ENCODE results near the gene MATCAP1. TPM values are rescaled to one million over a fixed set of nuclear protein-coding genes. Genes with fewer than 3 reads are reported as not detected.

Gene MATCAP1
- total and polyA plus RNA-seq, 2 donors from 2014 or later = 15.5 to 38.8 TPM

GRCh38 chr16:67183284-67183626, 508 bp downstream of the MATCAP1 start:
- intact Hi-C loops (cut with DNase I) = no loop called here
- H3K9ac ChIP-seq (ENCODE audit: low read length in 3 of 3) = peak overlapping the region; percentile 36 to 52 (median 46)
- peaks cover 0 to 30% (median 9%) of the 10 kb centered on the region in 3 donors for H3K4me1 ChIP-seq (ENCODE audit: control insufficient read depth in 2 of 3, insufficient read depth in 2 of 3, low read depth in 1 of 3, low read length in 3 of 3)
- no peak for TF ChIP-seq CTCF (IDR thresholded peaks at IDR 0.05; ENCODE audit: borderline replicate concordance, extremely low read depth, insufficient read depth)
- H3K27me3 ChIP-seq (ENCODE audit: control insufficient read depth, insufficient read depth, low read length) = no peaks in the 10 kb centered on the region
- FAIRE-seq (no peak), DNase-seq (no peak)
- H3K4me3 ChIP-seq (ENCODE audit: low read length in 3 of 3) = peak overlapping the region; percentile 76 to 81 (median 79)
- H3K27ac ChIP-seq (ENCODE audit: low read depth in 2 of 2, low read length in 2 of 2) = peak overlapping the region; percentile 95 to 96
- H3K36me3 ChIP-seq (ENCODE audit: control insufficient read depth in 2 of 3, insufficient read depth in 3 of 3, low read length in 3 of 3) = no peaks in the 10 kb centered on the region
- H3K9me3 ChIP-seq (ENCODE audit: control insufficient read depth in 2 of 3, insufficient read depth in 1 of 3, low read length in 3 of 3) = no peaks in the 10 kb centered on the region

GRCh38 chr16:67182288-67182687, 1.5 kb downstream of the MATCAP1 start:
- Histone ChIP-seq H3K9me3 (ENCODE audit: control insufficient read depth in 2 of 3, insufficient read depth in 1 of 3, low read length in 3 of 3) (no peaks in the 10 kb centered on the region), H3K9ac (ENCODE audit: low read length in 3 of 3) (no peak overlapping the region), H3K27ac (ENCODE audit: low read depth in 2 of 2, low read length in 2 of 2) (no peak overlapping the region), H3K27me3 (ENCODE audit: control insufficient read depth, insufficient read depth, low read length) (no peaks in the 10 kb centered on the region), H3K4me1 (ENCODE audit: control insufficient read depth in 2 of 3, insufficient read depth in 2 of 3, low read depth in 1 of 3, low read length in 3 of 3) (peaks cover 0 to 36% (median 9%) of the 10 kb centered on the region in 3 donors), H3K4me3 (ENCODE audit: low read length in 3 of 3) (no peak overlapping the region), H3K36me3 (ENCODE audit: control insufficient read depth in 2 of 3, insufficient read depth in 3 of 3, low read length in 3 of 3) (no peaks in the 10 kb centered on the region)
- no peak for DNase-seq
- no peak for FAIRE-seq
- no peak for TF ChIP-seq CTCF (IDR thresholded peaks at IDR 0.05; ENCODE audit: borderline replicate concordance, extremely low read depth, insufficient read depth)
- intact Hi-C loops (cut with DNase I) = no loop called here

DNA sequence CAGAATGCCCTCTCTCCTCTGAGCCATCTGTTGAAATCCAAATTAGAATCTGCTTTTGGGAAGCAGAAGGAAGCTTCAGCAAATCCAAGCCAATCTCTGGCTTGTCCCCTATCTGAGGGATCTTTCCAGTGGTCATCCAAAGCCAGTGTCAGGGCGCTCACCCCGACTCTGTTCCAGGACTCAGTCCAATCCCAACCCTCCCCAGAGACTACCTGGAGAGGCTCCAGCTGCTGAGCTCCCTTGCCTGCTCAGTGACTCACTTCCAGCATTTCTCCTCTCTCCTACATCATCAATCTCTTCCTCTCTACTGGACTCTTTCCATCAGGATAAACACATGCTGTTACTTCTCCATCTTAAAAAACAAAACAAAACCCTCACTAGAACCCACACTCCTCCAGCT, 2.4 kb downstream of the MATCAP1 start:
- H3K27ac ChIP-seq (ENCODE audit: low read depth in 2 of 2, low read length in 2 of 2) = peak overlapping the region in 1 of 2 donors; percentile 58

More for the DNA sequence above, 2.4 kb downstream of the MATCAP1 start:
- Histone ChIP-seq H3K27me3 (ENCODE audit: control insufficient read depth, insufficient read depth, low read length) (no peaks in the 10 kb centered on the region), H3K36me3 (ENCODE audit: control insufficient read depth in 2 of 3, insufficient read depth in 3 of 3, low read length in 3 of 3) (no peaks in the 10 kb centered on the region), H3K9ac (ENCODE audit: low read length in 3 of 3) (no peak overlapping the region), H3K4me3 (ENCODE audit: low read length in 3 of 3) (no peak overlapping the region), H3K4me1 (ENCODE audit: control insufficient read depth in 2 of 3, insufficient read depth in 2 of 3, low read depth in 1 of 3, low read length in 3 of 3) (peaks cover 0 to 36% (median 9%) of the 10 kb centered on the region in 3 donors), H3K9me3 (ENCODE audit: control insufficient read depth in 2 of 3, insufficient read depth in 1 of 3, low read length in 3 of 3) (no peaks in the 10 kb centered on the region)
- no peak for TF ChIP-seq CTCF (IDR thresholded peaks at IDR 0.05; ENCODE audit: borderline replicate concordance, extremely low read depth, insufficient read depth)
- no peak for FAIRE-seq
- intact Hi-C loops (cut with DNase I) = no loop called here
- peak in 1 of 5 donors; percentile 90 for DNase-seq
